ENCODE results near the gene WNK2.

GRCh38 chr9:93200449-93200742 lies 16.5 kb downstream of the WNK2 start:
- TF ChIP-seq REST (IDR thresholded peaks at IDR 0.05; ENCODE audit: insufficient replicate concordance, low read depth) (no peak), CTCF (IDR thresholded peaks at IDR 0.05; ENCODE audit: insufficient read depth, low read length) (no peak), GABPA (IDR thresholded peaks at IDR 0.05; ENCODE audit: low read depth) (no peak), SPI1 (IDR thresholded peaks at IDR 0.05; ENCODE audit: borderline replicate concordance, low read depth) (no peak)

Measured in HL-60 (cell line).